GM11168 (cell line): ENCODE results near the gene ADGRV1.
"Not testable (repeated sequence)": the region's sequence is repeated elsewhere in the genome, so short reads cannot be mapped to it uniquely, and the experiment has no call there.

Experiments
- in situ Hi-C: fragments of 300-500 bp; cut with MboI; formaldehyde crosslinking; loops from one replicate; pipeline ENCODE4 v1.12.0; 2022; ENCODE audit warnings: low sequenced_read_pairs; ENCODE audit not compliant: unreplicated experiment

Gene ADGRV1

GRCh38 chr5:90800515-90800914 lies 241.9 kb downstream of the ADGRV1 start:
- in situ Hi-C loops, result not testable (repeated sequence)

GRCh38 chr5:90802474-90803317 lies 244.1 kb downstream of the ADGRV1 start:
- in situ Hi-C loops, result no loop called here

GRCh38 chr5:90803381-90803780 lies 244.8 kb downstream of the ADGRV1 start:
- in situ Hi-C loops, result no loop called here

- in situ Hi-C loops, result no loop called here
Measured at GRCh38 chr5:90803876-90804275, 245.3 kb downstream of the ADGRV1 start.

GRCh38 chr5:90807496-90807895 lies 248.9 kb downstream of the ADGRV1 start:
- in situ Hi-C loops, result no loop called here

- in situ Hi-C loops, result no loop called here
Measured at GRCh38 chr5:90809311-90810056, 250.9 kb downstream of the ADGRV1 start.

GRCh38 chr5:90810211-90810610 lies 251.6 kb downstream of the ADGRV1 start:
- in situ Hi-C loops, result no loop called here

- in situ Hi-C loops, result no loop called here
Measured at GRCh38 chr5:90813392-90813791, 254.8 kb downstream of the ADGRV1 start.

- in situ Hi-C loops, result not testable (repeated sequence)
Measured at GRCh38 chr5:90822062-90822461, 263.5 kb downstream of the ADGRV1 start.

GRCh38 chr5:90824436-90824835 lies 265.8 kb downstream of the ADGRV1 start:
- in situ Hi-C loops, result no loop called here

GRCh38 chr5:90830058-90830457 lies 271.5 kb downstream of the ADGRV1 start:
- in situ Hi-C loops, result no loop called here

GRCh38 chr5:90833753-90834152 lies 275.2 kb downstream of the ADGRV1 start:
- in situ Hi-C loops, result no loop called here

- in situ Hi-C loops, result no loop called here
Measured at GRCh38 chr5:90834711-90835110, 276.1 kb downstream of the ADGRV1 start.

- in situ Hi-C loops, result no loop called here
Measured at GRCh38 chr5:90843443-90843842, 284.8 kb downstream of the ADGRV1 start.

- in situ Hi-C loops, result no loop called here
Measured at GRCh38 chr5:90844931-90845330, 286.3 kb downstream of the ADGRV1 start.

- in situ Hi-C loops, result no loop called here
Measured at GRCh38 chr5:90845723-90846554, 287.3 kb downstream of the ADGRV1 start.

GRCh38 chr5:90847606-90848005 lies 289.0 kb downstream of the ADGRV1 start:
- in situ Hi-C loops, result not testable (repeated sequence)

GRCh38 chr5:90849939-90850338 lies 291.3 kb downstream of the ADGRV1 start:
- in situ Hi-C loops, result no loop called here

- in situ Hi-C loops, result no loop called here
Measured at GRCh38 chr5:90852531-90852930, 293.9 kb downstream of the ADGRV1 start.

- in situ Hi-C loops, result no loop called here
Measured at GRCh38 chr5:90853750-90854149, 295.2 kb downstream of the ADGRV1 start.

- in situ Hi-C loops, result no loop called here
Measured at GRCh38 chr5:90854169-90854568, 295.6 kb downstream of the ADGRV1 start.
